ENCODE results near the gene OR51B6. TPM values are rescaled to one million over a fixed set of nuclear protein-coding genes. Genes with fewer than 3 reads are reported as not detected.

OR51B6 gene
- total and polyA plus RNA-seq, 2 donors (not counting 3 experiments of a cell fraction or from before 2014, with no cell fraction given): not detected

- Histone ChIP-seq H3K9ac (replicated peaks; ENCODE audit: extremely low read depth, insufficient read depth, low read length) (no peak within 1 kb of the TSS), H3K4me2 (ENCODE audit: insufficient read depth, low read length) (no peak within 1 kb of the TSS), H4K20me1 (replicated peaks; ENCODE audit: control insufficient read depth, extremely low read depth, insufficient read depth, low read length) (no peaks in the 10 kb centered on the region), H3K9me3 (replicated peaks; ENCODE audit: control insufficient read depth, insufficient read depth, low read length) (no peaks in the 10 kb centered on the region), H3K27me3 (ENCODE audit: control insufficient read depth in 2 of 2, insufficient read depth in 2 of 2, low read length in 2 of 2) (no peaks in the 10 kb centered on the region), H3K4me3 (replicated peaks in 1 of 3; ENCODE audit: insufficient read depth in 1 of 3, low read depth in 1 of 3, low read length in 3 of 3) (no peak within 1 kb of the TSS), H3K9me1 (replicated peaks; ENCODE audit: control insufficient read depth, extremely low read depth, insufficient read depth, low read length) (no peaks in the 10 kb centered on the region), H3K36me3 (ENCODE audit: control insufficient read depth in 2 of 2, extremely low read depth in 1 of 2, insufficient read depth in 2 of 2, low read length in 2 of 2) (no peaks in the 10 kb centered on the region), H2AFZ (ENCODE audit: low read depth, low read length) (no peak within 1 kb of the TSS), H3K4me1 (ENCODE audit: control insufficient read depth, extremely low read depth, insufficient read depth, low read length) (no peaks in the 10 kb centered on the region), H3K27ac (ENCODE audit: insufficient read depth, low read depth, low read length) (no peak within 1 kb of the TSS), H3K79me2 (ENCODE audit: control insufficient read depth, insufficient read depth, low read length) (no peaks in the 10 kb centered on the region)
- intact Hi-C loops (cut with micrococcal nuclease): no loop called here
- BruUV-seq (replicated peaks): no TSS peak
- TF ChIP-seq, protein P1, sequence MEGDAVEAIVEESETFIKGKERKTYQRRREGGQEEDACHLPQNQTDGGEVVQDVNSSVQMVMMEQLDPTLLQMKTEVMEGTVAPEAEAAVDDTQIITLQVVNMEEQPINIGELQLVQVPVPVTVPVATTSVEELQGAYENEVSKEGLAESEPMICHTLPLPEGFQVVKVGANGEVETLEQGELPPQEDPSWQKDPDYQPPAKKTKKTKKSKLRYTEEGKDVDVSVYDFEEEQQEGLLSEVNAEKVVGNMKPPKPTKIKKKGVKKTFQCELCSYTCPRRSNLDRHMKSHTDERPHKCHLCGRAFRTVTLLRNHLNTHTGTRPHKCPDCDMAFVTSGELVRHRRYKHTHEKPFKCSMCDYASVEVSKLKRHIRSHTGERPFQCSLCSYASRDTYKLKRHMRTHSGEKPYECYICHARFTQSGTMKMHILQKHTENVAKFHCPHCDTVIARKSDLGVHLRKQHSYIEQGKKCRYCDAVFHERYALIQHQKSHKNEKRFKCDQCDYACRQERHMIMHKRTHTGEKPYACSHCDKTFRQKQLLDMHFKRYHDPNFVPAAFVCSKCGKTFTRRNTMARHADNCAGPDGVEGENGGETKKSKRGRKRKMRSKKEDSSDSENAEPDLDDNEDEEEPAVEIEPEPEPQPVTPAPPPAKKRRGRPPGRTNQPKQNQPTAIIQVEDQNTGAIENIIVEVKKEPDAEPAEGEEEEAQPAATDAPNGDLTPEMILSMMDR (IDR thresholded peaks at IDR 0.05; ENCODE audit: extremely low read depth in 1 of 2, insufficient read depth in 1 of 2, low read depth in 1 of 2, low read length in 2 of 2): no peak
- TF ChIP-seq MYC (IDR thresholded peaks at IDR 0.05; ENCODE audit: low read depth, low read length) (no peak), POLR2AphosphoS5 (IDR thresholded peaks at IDR 0.05; ENCODE audit: insufficient read depth, low read depth, low read length) (no peak), EZH2 (IDR thresholded peaks at IDR 0.05; ENCODE audit: borderline replicate concordance, low read depth, low read length, severe bottlenecking) (no peak), FOS (IDR thresholded peaks at IDR 0.05; ENCODE audit: borderline replicate concordance, insufficient read depth, low read length) (no peak), JUN (IDR thresholded peaks at IDR 0.05; ENCODE audit: borderline replicate concordance, insufficient read depth, insufficient read length, low read depth) (no peak), MAX (IDR thresholded peaks at IDR 0.05; ENCODE audit: insufficient read depth, insufficient read length) (no peak), GATA2 (IDR thresholded peaks at IDR 0.05; ENCODE audit: insufficient read depth, insufficient read length, low read depth, low read length) (no peak), POLR2A (IDR thresholded peaks at IDR 0.05; ENCODE audit: low read depth, low read length) (no peak)
- DNase-seq (ENCODE audit: low read depth, low spot score): no peak
- no peak for FAIRE-seq
- POLR2A ChIA-PET: no interaction called here
- dilution Hi-C loops (cut with MboI; ENCODE audit: extremely low pct_ligation_motif_present, low sequenced_read_pairs): no loop called here
- CTCF ChIA-PET: no interaction called here
These were observed 49.5 kb upstream of the OR51B6 start, which contains the start of gene OR51B4 for GRCh38 chr11:5301846-5302245. OR51B4 (minus strand) TSS chr11:5301946; CDS start chr11:5301946, 0 bp downstream.
